Trophoblast cell (in vitro differentiated cells and primary cell): ENCODE measurements around the gene CCDC78.

Experiments used
- DNase-seq, 2 donors: peaks; one replicate each; pipeline ENCODE4 v3.0.0-alpha.2; 2016
- H2AFZ ChIP-seq: 2 replicates; pipeline ENCODE4 v1.6.1; 2013; ENCODE audit warnings: low read length, moderate library complexity, mild to moderate bottlenecking; ENCODE audit not compliant: insufficient read depth, poor library complexity
- H2AK5ac ChIP-seq: 2 replicates; pipeline ENCODE4 v1.6.1; 2013; ENCODE audit warnings: mild to moderate bottlenecking, low read length
- H2BK120ac ChIP-seq: 2 replicates; pipeline ENCODE4 v1.6.1; 2013; ENCODE audit warnings: low read length, mild to moderate bottlenecking, moderate library complexity; ENCODE audit not compliant: insufficient read depth, poor library complexity
- H2BK12ac ChIP-seq: 2 replicates; pipeline ENCODE4 v1.6.1; 2013; ENCODE audit warnings: mild to moderate bottlenecking, low read length, moderate library complexity
- H2BK5ac ChIP-seq: 2 replicates; pipeline ENCODE4 v1.6.1; 2013; ENCODE audit warnings: low read length, low read depth, moderate library complexity, mild to moderate bottlenecking; ENCODE audit not compliant: poor library complexity
- H3K14ac ChIP-seq: 2 replicates; pipeline ENCODE4 v1.6.1; 2013; ENCODE audit warnings: mild to moderate bottlenecking, low read length
- H3K18ac ChIP-seq: 2 replicates; pipeline ENCODE4 v1.6.1; 2013; ENCODE audit warnings: mild to moderate bottlenecking, low read length
- H3K23ac ChIP-seq: 2 replicates; pipeline ENCODE4 v1.6.1; 2013; ENCODE audit warnings: low read length
- H3K27ac ChIP-seq: 2 replicates; pipeline ENCODE4 v1.5.1; 2013; ENCODE audit warnings: low read depth, mild to moderate bottlenecking, inconsistent platforms, low read length, moderate library complexity
- H3K27me3 ChIP-seq: 2 replicates; pipeline ENCODE4 v1.6.1; 2013; ENCODE audit warnings: inconsistent platforms, mild to moderate bottlenecking, low read length, moderate library complexity; ENCODE audit not compliant: insufficient read depth
- H3K36me3 ChIP-seq, 2 experiments: 1 replicate in 1 of 2; 2 replicates in 1 of 2; pipeline ENCODE4 v1.6.1; 2013; ENCODE audit warnings: low read length in 2 of 2, mild to moderate bottlenecking in 2 of 2, moderate library complexity in 1 of 2; ENCODE audit not compliant: insufficient read depth in 2 of 2, control insufficient read depth in 1 of 2
- H3K4ac ChIP-seq: 2 replicates; pipeline ENCODE4 v1.6.1; 2013; ENCODE audit warnings: low read depth, mild to moderate bottlenecking, low read length, moderate library complexity
- H3K4me1 ChIP-seq, 2 experiments: 1 replicate in 1 of 2; 2 replicates in 1 of 2; pipeline ENCODE4 v1.6.1; 2013; ENCODE audit warnings: low read length in 2 of 2, mild to moderate bottlenecking in 2 of 2, moderate library complexity in 1 of 2; ENCODE audit not compliant: insufficient read depth in 2 of 2, control insufficient read depth in 1 of 2
- H3K4me2 ChIP-seq: 2 replicates; pipeline ENCODE4 v1.6.1; 2013; ENCODE audit warnings: inconsistent platforms, mild to moderate bottlenecking, low read length, moderate library complexity
- H3K4me3 ChIP-seq: 2 replicates; pipeline ENCODE4 v1.5.1; 2013; ENCODE audit warnings: mild to moderate bottlenecking, low read depth, low read length, inconsistent platforms
- H3K79me1 ChIP-seq: one replicate; pipeline ENCODE4 v1.6.1; 2013; ENCODE audit warnings: low read length
- H3K79me2 ChIP-seq: 2 replicates; pipeline ENCODE4 v1.6.1; 2013; ENCODE audit warnings: low read length, mild to moderate bottlenecking; ENCODE audit not compliant: control insufficient read depth, insufficient read depth, poor library complexity
- H3K9ac ChIP-seq: 2 replicates; pipeline ENCODE4 v1.6.1; 2013; ENCODE audit warnings: mild to moderate bottlenecking, low read length
- H3K9me3 ChIP-seq: 2 replicates; pipeline ENCODE4 v1.6.1; 2013; ENCODE audit warnings: low read depth, mild to moderate bottlenecking, control low read depth, inconsistent platforms, low read length; ENCODE audit not compliant: insufficient read depth
- H4K12ac ChIP-seq: 2 replicates; pipeline ENCODE4 v1.6.1; 2013; ENCODE audit warnings: low read depth, mild to moderate bottlenecking, low read length, moderate library complexity
- H4K8ac ChIP-seq: 2 replicates; pipeline ENCODE4 v1.6.1; 2013; ENCODE audit warnings: low read depth, mild to moderate bottlenecking, low read length, moderate library complexity
- H4K91ac ChIP-seq: one replicate; pipeline ENCODE4 v1.6.1; 2013; ENCODE audit warnings: low read depth, mild to moderate bottlenecking, low read length, moderate library complexity
- WGBS: extraction: QIAGEN DNeasy Blood & Tissue Kit; methylation state at CpG from one replicate; pipeline ENCODE4 v1.1.7; 2013; ENCODE audit warnings: missing lambda C conversion rate; ENCODE audit not compliant: insufficient read length, insufficient coverage; ENCODE audit errors: extremely low coverage; 5-methylcytosine and 5-hydroxymethylcytosine counted together

Gene CCDC78

GRCh38 chr16:705431-706188 is 20.6 kb downstream of the CCDC78 start, which contains the start of gene FBXL16:
Gene FBXL16, minus strand, starts transcription at chr16:705801. Its CDS starts 8,396 bp downstream, at chr16:697405.
- peaks cover 48% of the 10 kb centered on the region for H3K27me3 ChIP-seq
- H3K4ac ChIP-seq = no peak within 1 kb of the TSS
- H3K4me2 ChIP-seq = peak within 1 kb of the TSS; percentile 32
- H3K14ac ChIP-seq = no peak within 1 kb of the TSS
- no peaks in the 10 kb centered on the region for H3K79me2 ChIP-seq
- no peak within 1 kb of the TSS for H2BK5ac ChIP-seq
- H3K4me1 ChIP-seq = peaks cover 0 to 2% of the 10 kb centered on the region in 2 experiments
- H2AK5ac ChIP-seq = no peak within 1 kb of the TSS
- H3K27ac ChIP-seq = no peak within 1 kb of the TSS
- no peak within 1 kb of the TSS for H3K23ac ChIP-seq
- H2BK12ac ChIP-seq = no peak within 1 kb of the TSS
- no peak within 1 kb of the TSS for H4K12ac ChIP-seq
- H3K18ac ChIP-seq = no peak within 1 kb of the TSS
- H4K8ac ChIP-seq = no peak within 1 kb of the TSS
- H3K36me3 ChIP-seq = no peaks in the 10 kb centered on the region
- H3K9me3 ChIP-seq = peaks cover 7% of the 10 kb centered on the region
- DNase-seq = no peak
- H2AFZ ChIP-seq = no peak within 1 kb of the TSS
- no peak within 1 kb of the TSS for H3K4me3 ChIP-seq
- no peaks in the 10 kb centered on the region for H3K79me1 ChIP-seq
- H2BK120ac ChIP-seq = no peak within 1 kb of the TSS
- H3K9ac ChIP-seq = no peak within 1 kb of the TSS
- no peak within 1 kb of the TSS for H4K91ac ChIP-seq
- WGBS = no CpG with 5 or more reads among the region's 115 CpGs

- H2AK5ac ChIP-seq = no peak overlapping the region
- no peaks in the 10 kb centered on the region for H3K36me3 ChIP-seq
- H3K79me2 ChIP-seq = no peaks in the 10 kb centered on the region
- H3K4me2 ChIP-seq = no peak overlapping the region
- peaks cover 0 to 2% of the 10 kb centered on the region in 2 experiments for H3K4me1 ChIP-seq
- H3K14ac ChIP-seq = no peak overlapping the region
- no peak overlapping the region for H3K4me3 ChIP-seq
- H3K9me3 ChIP-seq = peaks cover 7% of the 10 kb centered on the region
- no peak overlapping the region for H2BK120ac ChIP-seq
- H3K9ac ChIP-seq = no peak overlapping the region
- H3K27ac ChIP-seq = no peak overlapping the region
- H3K23ac ChIP-seq = no peak overlapping the region
- H3K79me1 ChIP-seq = no peaks in the 10 kb centered on the region
- no CpG with 5 or more reads among the region's 50 CpGs for WGBS
- no peak overlapping the region for H2BK5ac ChIP-seq
- no peak overlapping the region for H4K8ac ChIP-seq
- H2AFZ ChIP-seq = no peak overlapping the region
- H3K18ac ChIP-seq = no peak overlapping the region
- H3K27me3 ChIP-seq = peaks cover 53% of the 10 kb centered on the region
- H2BK12ac ChIP-seq = no peak overlapping the region
- no peak overlapping the region for H3K4ac ChIP-seq
- H4K91ac ChIP-seq = no peak overlapping the region
- DNase-seq = no peak
- no peak overlapping the region for H4K12ac ChIP-seq
Measured at GRCh38 chr16:704552-705380, 21.5 kb downstream of the CCDC78 start.

GRCh38 chr16:704047-704446 is 22.2 kb downstream of the CCDC78 start:
- H4K8ac ChIP-seq = no peak overlapping the region
- H3K79me1 ChIP-seq = no peaks in the 10 kb centered on the region
- no peak overlapping the region for H2BK5ac ChIP-seq
- H3K9ac ChIP-seq = no peak overlapping the region
- no peak overlapping the region for H3K23ac ChIP-seq
- no peak overlapping the region for H3K14ac ChIP-seq
- H3K9me3 ChIP-seq = peaks cover 7% of the 10 kb centered on the region
- no peak overlapping the region for H4K12ac ChIP-seq
- no peaks in the 10 kb centered on the region for H3K79me2 ChIP-seq
- H3K27ac ChIP-seq = no peak overlapping the region
- H3K4me1 ChIP-seq = peaks cover 0 to 2% of the 10 kb centered on the region in 2 experiments
- no peak overlapping the region for H4K91ac ChIP-seq
- H2BK120ac ChIP-seq = no peak overlapping the region
- peaks cover 53% of the 10 kb centered on the region for H3K27me3 ChIP-seq
- no peak overlapping the region for H3K4me2 ChIP-seq
- H2BK12ac ChIP-seq = no peak overlapping the region
- no peak overlapping the region for H3K4ac ChIP-seq
- DNase-seq = no peak
- no CpG with 5 or more reads among the region's 7 CpGs for WGBS
- H2AK5ac ChIP-seq = no peak overlapping the region
- H3K4me3 ChIP-seq = no peak overlapping the region
- H2AFZ ChIP-seq = no peak overlapping the region
- H3K18ac ChIP-seq = no peak overlapping the region
- no peaks in the 10 kb centered on the region for H3K36me3 ChIP-seq

GRCh38 chr16:703406-703805 is 22.8 kb downstream of the CCDC78 start:
- H3K9me3 ChIP-seq = peaks cover 7% of the 10 kb centered on the region
- no peaks in the 10 kb centered on the region for H3K36me3 ChIP-seq
- peaks cover 0 to 2% of the 10 kb centered on the region in 2 experiments for H3K4me1 ChIP-seq
- no peak overlapping the region for H3K9ac ChIP-seq
- H4K8ac ChIP-seq = no peak overlapping the region
- peaks cover 53% of the 10 kb centered on the region for H3K27me3 ChIP-seq
- no peak overlapping the region for H3K23ac ChIP-seq
- no peak overlapping the region for H2BK5ac ChIP-seq
- H3K79me2 ChIP-seq = no peaks in the 10 kb centered on the region
- no peak overlapping the region for H4K12ac ChIP-seq
- no peak overlapping the region for H3K27ac ChIP-seq
- no peak overlapping the region for H2AK5ac ChIP-seq
- H2BK120ac ChIP-seq = no peak overlapping the region
- no peak overlapping the region for H2BK12ac ChIP-seq
- no peak for DNase-seq
- H3K18ac ChIP-seq = no peak overlapping the region
- no peak overlapping the region for H3K4me3 ChIP-seq
- no peak overlapping the region for H3K4ac ChIP-seq
- H2AFZ ChIP-seq = no peak overlapping the region
- H3K4me2 ChIP-seq = no peak overlapping the region
- no peak overlapping the region for H3K14ac ChIP-seq
- no peak overlapping the region for H4K91ac ChIP-seq
- no CpG with 5 or more reads among the region's 12 CpGs for WGBS
- H3K79me1 ChIP-seq = no peaks in the 10 kb centered on the region
